HG02623 (cell line): ENCODE data around the gene ZDHHC22.

Experiments
- ATAC-seq: cut with Tn5 transposase; IDR thresholded peaks from one replicate; pipeline ENCODE4 v1.9.1; 2021; ENCODE audit warnings: moderate library complexity; ENCODE audit not compliant: unreplicated experiment

Gene ZDHHC22

DNA sequence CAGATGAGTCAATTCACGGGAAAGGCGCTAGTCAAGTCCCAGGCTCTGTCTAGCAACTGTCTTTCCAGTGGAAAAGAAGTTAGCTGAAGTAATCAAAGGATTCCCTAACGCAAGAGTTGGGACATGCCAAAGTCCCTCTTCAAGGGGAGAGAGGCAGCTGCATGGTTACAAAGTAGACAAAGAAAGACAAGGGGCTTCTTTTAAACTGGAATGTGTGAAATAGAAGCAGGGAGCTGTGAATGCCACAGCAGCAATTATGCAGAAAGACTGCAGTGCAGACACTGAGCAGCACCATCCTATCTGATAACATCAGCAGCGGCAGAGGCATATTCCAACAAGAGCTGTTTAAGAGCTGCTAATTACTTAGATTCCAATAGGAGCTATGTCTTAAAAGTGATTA, 56.1 kb downstream of the ZDHHC22 start:
- no peak for ATAC-seq

- ATAC-seq: no peak
Observed at GRCh38 chr14:77084985-77085384, 56.6 kb downstream of the ZDHHC22 start.

DNA sequence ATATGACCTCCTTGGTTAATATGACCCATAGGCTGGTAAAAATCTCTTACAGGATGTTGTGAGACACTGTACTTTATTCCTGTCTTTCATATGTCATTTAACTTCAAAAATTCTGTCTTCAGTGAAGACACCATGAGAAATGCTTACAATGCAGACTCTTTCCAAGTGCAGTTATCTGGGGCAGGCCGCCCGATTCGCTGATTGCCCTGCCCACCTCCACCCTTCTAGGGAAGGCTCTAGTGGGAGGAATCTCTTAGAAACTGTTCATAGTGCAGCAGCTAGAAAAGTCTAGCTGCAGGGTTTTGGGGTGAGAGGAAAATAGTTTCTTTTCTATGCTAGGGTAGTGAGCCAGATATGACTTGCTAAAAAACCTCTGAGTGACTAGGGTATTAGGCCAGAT, 58.5 kb downstream of the ZDHHC22 start:
- no peak for ATAC-seq

DNA sequence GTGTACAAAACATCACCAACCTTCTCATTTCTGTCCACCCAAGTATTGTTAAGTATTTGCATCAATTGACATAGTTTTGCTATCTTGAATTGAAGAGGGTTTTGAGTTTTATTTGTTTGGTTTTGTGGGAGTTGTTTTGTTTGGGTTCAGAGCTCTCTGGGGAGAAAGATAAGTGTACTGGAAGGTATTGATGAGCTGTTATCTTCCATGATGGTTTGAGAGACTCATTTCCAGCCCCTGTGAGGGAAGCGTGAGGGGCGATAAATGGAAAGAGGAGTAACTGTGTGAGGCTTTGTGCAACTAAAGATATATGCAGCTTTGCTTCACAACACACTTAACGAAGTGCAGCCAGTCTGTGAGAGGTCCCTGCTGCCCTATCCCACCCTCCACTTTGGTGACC, 59.2 kb downstream of the ZDHHC22 start:
- no peak for ATAC-seq
